GM19463 (cell line): ENCODE data around the gene PLPP7.
"Not testable (repeated sequence)": the region's sequence is repeated elsewhere in the genome, so short reads cannot be mapped to it uniquely, and the experiment has no call there.

Experiments
- ATAC-seq: cut with Tn5 transposase; IDR thresholded peaks from one replicate; pipeline ENCODE4 v1.9.1; 2021; ENCODE audit warnings: mild to moderate bottlenecking, moderate library complexity; ENCODE audit not compliant: unreplicated experiment

The PLPP7 gene

DNA sequence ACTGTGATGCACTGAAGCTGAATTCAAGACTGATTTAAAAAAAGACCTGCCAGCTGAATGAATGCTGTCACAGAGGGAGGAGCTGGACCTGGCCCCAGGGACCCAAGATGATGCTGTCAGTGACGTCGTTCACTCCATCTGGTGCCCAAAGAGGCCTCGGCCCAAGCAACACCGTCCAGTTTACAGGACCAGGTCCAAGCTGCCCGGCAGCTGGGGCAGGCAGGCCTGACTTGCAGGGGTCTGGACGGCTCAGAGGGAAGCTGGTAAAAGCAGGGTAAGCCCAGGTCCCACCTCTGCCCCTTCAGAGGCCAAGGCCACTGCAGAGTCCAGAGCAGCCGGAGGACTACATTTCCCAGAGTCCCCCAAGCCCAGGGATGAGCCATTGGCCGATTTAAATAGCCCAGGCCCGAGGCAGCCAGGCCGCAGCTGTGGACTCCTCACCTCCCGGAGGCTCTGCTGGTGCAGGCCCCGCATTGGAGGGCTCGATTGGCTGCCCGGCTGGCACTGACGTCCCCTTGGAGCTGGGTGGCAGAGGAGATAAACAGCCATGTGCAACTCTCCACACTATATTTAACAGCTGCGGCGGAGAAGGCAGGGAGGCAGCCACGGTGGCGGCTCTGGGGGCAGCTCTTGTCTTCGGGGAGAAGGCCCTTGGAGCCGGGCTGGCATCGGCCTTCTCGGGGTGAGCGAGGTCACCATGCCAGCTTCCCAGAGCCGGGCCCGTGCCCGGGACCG, at the start of gene PLPP7:
Gene PLPP7, plus strand, starts transcription at position 423 of the 735 bp plus-strand sequence. Its CDS starts 275 bp downstream, at position 698.
- no peak for ATAC-seq

DNA sequence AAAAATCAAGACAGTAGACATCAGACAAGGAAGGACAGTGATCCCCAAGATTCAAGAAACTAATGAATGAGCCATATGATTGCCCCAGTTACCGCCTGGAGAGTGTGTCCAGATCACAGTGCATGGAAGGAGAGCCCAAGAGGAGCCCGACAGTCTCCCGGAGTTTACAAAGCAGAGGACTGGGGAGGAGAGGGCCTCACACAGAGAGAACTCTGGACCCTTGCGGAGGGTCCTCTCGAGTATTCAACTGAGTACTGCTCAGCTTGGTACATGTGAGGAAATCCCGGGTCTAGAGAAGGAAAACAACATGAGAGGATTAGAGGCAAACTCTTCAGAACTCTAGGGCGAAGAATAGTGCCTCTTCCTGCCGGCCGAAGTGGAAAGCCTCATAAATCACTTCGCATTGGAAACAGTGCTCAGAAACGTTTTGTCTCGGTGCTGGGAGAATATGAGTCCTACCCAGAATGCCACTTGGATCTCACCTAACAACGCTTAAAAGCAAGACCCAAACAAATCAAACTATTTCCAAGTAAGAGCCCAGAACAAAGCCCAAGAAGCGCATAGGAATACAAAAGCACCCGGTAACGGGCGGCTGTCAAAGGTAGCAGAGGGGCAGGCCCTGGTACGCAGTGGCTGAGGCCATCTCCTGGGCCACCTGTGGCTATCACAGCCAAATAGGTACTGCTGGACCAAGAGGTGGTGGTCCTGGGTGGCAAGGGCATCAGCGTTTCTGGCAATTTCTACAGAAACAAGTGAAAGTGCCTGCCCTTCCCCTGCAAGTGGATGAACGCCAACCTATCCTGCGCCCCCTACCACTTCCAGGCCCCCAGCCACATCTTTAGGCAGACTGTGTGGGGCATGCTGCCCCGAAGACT, 49.2 kb upstream of the PLPP7 start:
- ATAC-seq: no peak

DNA sequence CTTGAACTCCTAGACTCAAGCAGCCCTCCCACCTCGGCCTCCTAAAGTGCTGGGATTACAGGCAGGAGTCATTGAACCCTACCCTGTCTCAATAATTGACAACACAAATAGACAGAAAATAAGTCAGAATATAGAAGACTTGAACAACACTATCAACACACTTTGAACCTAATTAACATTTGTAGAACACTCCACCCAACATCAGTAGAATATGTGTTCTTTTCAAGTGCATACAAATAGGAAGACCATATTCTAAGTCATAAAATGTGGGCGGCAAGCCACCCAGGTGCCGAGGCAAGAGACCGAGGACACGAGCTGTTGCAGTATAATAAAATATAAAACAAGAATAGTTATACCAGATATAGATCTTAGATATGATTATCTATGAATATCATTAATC, 45.2 kb upstream of the PLPP7 start:
- not testable (repeated sequence) for ATAC-seq

DNA sequence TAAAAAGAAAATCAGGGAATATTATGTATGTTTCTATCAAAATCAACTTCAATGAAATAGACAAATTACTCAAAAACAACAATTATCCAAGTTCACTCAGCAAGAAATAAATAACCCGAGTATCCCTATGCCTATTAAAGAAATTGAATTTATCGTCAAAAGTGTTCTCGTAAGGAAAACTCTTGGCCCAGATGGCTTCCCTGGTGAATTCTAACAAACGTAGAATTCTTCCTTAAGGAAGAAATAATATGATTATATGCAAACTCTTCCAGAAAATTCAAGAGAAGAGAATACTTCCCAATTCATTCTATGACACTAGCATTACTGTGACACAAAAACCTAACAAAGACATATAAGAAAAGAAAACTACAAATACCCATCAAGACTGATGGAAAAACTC, 42.9 kb upstream of the PLPP7 start:
- no peak for ATAC-seq

DNA sequence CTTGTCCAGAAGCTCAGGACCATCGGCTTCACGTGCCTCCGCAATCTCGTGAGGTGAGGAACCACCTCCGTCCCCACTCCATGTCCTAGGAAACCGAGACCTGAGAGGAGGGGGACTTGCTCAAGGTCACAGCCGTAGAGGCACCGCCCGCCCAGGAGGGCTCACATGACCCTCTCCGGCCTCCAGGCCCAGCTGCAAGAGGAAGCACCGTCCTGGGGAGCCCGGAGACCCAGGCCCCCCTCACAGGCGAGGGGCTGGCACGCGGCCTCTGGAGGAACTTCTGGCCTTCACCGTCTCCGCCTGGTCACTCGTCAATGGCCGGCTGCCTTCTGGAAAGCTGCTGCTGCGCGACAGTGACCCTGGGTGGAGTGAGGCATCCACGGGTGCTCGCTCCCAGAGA, 37.4 kb upstream of the PLPP7 start:
- no peak for ATAC-seq

DNA sequence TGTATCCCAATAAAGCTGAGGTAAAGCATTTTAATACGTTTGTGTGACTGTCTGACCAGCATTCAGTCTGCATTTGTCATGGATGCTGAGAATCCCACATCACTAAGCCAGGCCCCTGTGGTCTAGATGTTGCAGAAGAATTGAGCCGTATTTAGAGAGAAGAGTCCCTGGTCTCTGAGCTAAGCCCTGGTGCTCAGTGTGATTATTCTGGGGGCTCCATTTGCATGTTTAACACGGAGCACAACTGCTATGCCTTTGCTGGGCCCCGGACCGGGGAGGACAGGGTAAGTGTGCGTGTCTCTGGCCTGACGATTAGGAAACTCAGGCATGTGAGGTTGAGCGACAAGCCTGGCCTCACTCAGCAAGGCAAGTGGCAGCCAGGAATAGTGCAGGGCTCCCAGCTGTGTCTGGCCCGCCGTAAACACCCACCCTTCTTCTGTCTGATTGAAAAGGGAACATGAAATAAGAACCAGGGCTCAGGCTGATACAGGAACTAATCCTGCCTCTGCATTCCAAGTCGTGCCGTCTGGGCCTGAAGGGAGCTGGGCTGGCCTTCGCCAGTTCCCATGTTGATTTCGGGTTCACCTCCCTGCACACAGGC, 35.5 kb upstream of the PLPP7 start:
- no peak for ATAC-seq

DNA sequence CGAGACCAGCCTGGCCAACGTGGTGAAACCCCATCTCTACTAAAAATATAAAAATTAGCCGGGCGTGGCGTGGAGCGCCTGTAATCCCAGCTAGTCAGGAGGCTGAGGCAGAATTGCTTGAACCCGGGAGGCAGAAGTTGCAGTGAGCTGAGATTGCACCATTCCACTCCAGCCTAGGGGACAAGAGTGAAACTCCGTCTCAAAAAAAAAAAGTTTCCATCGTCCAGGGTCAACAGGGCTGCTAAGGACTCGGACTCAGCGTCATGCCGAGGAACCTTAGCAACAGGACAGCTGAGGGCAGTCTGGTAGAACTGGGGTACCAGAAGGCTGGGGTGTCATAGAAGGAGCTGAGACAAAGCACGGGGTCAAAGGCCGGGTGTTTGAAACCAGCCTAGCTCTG, 34.9 kb upstream of the PLPP7 start:
- ATAC-seq: no peak

DNA sequence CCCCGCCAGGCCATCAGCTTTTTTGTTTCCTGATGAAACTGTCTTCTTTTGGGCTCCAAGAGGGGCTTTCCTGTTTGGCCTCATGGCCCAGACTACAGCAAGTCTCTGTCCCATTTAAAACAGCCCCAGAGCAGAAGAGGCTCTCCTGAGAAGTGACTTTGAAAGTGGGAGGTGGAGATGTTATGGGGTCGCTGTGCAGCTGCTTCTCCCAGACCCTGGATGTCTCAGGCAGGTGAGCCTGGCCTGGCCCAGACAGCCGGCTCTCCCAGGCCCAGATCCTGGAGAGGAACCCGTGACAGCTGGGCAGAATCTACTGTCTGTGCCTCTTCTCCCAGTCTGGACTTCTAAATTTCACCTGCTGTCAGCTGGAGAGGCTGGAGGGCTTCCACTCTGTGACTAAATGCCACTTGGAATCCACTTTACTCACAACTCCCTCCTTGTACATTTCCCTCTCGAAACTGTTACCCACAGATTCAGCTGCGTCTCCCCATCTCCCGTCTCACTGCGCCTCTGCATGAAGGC, 33.8 kb upstream of the PLPP7 start:
- ATAC-seq: no peak

DNA sequence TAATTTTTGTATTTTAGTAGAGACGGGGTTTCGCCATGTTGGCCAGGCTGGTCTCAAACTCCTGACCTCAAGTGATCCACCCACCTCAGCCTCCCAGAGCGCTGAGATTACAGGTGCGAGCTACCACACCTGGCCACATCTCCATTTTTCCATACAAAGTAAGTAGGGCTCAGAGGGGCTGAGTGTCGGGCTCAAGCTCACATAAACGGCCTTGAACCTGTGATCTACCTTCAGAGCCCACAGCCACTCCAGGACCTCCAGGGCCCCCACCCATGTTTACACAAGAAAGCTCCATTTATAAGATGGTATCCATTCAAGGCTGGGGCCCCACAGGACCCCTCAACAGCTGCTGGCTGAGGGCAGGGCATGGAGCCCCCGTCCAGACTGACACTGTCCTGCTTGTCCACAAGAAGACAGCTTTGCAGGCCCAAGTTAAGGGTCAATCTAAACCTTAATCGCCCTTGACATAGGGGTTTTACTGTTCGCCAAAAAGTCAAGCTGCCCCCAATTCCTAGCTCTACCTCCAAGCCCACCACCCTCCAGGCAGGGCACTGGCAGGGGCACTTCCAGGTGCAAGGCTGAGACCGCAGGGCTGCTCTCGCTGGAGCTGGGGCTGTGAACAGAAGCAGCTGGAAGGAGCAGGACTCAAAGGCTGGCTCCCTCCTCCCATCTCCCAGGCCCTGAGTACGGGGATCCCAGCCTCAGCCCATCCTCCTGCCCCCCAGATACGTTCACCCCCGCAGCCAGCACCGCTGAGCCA, 32.1 kb upstream of the PLPP7 start:
- ATAC-seq: no peak

DNA sequence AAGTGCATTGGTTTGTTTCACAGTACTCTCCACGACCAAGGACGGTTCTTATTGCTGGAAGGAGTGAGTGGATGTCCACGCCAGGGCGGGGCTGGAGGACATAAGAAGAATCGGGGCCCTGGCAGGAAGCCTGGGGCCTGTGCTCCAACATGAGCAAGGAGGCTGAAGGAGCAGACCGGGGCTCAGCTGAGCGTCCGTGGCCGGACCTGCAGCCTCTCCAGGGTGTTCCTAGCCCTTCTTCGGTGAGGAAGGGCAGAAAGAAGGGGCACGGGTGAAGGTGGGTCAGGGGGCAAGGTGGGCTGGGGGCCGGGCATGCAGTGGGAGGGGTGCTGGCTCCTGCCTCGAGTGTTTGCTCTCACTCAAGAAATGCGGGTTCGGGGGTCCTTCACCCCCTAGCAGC, 31.3 kb upstream of the PLPP7 start:
- ATAC-seq: no peak

DNA sequence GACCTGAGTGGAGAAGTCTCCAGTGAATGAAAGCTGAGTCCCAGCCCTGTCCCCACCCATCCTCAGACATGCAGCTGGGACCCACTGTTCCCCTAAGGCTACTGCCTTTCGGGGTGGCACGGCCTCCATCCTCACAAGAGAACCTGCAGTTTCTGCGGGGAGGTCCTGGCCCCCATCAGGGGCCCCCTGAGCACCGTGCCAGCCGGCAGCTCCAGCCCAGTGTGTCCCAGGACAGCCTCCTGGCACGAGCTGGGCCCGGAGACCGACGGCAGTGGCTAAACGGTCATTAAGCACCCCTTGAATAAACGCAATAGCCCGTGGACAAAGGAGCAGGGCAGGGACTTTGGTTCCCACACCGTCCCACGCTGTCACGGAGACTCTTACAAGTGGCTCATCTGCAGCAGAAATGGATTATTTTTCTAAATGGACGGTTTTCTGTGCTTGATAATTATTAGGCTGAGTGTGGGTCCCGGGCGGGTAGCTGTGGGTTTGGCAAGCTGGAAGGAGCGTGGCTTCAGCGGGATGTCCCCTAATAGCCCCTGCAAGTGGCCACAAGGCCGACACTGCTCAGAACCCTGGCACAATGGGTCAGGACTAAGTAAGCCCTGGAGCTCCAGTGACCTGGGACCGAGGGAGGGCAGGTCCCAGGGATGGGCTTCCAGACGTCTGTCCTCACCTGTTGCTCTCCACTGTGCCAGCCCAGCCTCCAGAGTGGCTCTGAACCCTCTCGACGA, 30.7 kb upstream of the PLPP7 start:
- ATAC-seq: no peak

DNA sequence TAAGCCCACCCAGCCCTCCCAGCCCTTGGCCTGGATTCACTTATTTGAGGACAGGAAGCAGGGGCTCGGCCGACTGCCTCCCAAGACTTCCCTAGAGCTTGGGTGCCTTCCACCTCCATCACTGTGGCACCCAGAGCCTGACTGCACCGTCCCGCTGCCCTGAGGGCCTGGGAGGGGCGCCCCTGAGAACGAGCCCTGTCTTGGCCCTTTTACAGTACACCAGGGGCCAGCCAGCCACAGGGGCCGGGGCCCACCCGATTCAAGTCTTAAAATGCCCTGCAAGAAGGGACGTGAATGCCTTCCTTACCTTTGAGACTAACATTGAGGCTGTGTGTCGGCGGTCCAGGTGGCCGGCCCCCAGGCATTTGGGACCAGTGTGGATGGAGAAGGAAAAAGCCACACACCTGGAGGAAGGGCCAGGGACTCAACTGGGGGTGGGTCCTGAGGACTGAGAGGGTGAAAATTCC, 30.1 kb upstream of the PLPP7 start:
- ATAC-seq: no peak

DNA sequence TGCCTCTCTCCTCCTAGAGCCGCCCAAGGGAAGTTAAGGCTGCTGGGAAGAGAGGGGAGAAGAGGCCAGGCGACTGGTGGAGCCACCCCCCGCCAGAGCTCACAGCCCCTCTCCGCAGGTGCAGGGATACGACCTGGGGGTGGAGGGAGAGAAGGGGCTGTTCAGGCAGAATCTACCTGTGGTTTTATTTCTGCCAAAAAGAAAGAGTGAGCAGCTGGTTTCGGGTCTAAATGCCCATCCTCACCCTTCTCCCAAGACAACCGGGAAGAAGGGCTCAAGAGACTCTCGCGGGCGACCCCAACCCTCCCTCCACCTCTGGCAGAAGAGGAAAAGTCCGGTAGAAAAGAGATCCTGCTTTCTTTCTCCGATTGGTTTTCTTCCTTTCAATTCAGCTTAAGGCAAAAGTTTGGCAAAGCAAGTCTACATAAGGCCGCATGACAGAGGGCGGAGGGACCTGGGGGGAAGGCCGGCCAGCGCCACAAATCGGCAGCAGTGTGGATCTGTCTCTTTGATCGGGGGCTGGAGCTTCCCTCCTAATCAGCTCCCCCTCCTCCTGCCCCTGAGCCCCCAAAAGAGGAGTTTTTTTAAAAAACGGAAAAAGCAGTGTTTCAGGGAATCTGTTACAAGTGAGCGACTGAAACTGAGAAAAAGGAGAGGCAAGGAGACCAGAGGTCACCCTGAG, 29.5 kb upstream of the PLPP7 start:
- no peak for ATAC-seq

DNA sequence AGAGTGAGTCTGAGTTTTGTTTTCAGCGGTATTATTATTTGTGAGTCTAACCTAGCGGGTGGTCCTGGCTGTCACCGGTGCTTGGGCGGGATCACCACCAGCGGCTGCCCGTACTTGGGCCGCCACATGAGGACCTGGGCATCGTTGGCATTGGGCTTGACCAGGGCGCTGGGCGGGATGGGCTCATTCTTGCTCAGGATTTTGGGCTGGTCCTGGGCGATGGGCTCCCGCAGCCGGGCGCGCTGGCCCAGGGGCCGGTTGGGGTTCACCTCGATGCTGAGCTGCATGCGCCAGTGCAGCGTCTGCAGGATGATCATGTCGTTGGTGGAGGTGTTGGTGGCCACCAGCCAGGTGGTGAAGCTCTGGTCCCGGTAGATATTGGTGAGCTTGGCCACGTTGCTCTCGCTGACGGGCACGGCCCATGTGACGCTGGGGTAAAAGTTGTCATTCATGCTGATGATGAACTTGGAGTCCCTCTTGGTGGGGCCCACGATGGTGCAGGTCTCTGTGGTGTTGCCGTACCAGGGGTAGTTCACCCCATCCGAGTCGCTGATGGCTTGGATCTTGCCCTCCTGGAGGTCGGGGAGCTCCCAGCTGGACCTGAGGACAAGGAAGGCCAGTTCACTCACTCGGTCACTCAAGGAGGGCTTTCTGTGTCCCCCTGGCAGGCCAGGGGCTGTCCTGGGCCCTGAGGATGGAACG, 28.6 kb upstream of the PLPP7 start:
- ATAC-seq: no peak

DNA sequence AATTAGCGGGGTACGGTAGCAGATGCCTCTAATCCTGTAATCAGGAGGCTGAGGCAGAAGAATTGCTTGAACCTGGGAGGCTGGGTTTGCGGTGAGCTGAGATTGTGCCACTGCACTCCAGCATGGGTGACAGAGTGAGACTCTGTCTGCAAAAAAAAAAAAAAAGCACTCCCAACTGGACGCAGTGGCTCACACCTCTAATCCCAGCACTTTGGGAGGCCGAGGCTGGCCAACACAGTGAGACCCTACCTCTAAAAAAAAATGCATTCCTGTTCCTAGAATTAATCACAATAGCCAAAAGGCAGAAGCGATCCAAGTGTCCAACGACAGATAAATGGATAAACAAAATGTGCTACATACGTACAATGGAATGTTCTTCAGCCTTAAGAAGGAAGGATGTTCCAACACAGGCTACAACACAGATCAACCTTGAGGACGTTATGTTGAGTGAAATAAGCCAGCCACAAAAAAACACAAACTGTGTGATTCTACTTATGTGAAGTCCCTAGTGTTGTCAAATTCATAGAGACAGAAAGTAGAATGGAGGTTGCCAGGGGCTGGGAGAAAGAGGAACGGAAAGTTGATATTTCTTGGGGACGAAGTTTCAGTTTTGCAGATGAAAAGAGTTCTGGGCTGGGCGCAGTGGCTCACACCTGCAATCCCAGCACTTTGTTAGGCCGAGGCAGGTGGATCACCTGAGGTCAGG, 27.0 kb upstream of the PLPP7 start:
- peak; percentile 48 for ATAC-seq

DNA sequence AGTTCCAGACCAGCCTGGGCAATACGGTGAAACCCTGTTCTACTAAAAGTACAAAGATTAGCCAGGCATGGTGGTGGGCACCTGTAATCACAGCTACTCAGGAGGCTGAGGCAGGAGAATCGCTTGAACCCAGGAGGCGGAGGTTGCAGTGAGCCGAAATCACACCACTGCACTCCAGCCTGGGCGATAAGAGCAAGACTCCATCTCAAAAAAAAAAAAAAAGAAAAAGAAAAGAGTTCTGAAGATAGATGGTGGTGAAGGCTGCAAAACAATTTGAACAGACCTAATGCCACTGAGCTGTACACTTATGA, 26.5 kb upstream of the PLPP7 start:
- not testable (repeated sequence) for ATAC-seq

DNA sequence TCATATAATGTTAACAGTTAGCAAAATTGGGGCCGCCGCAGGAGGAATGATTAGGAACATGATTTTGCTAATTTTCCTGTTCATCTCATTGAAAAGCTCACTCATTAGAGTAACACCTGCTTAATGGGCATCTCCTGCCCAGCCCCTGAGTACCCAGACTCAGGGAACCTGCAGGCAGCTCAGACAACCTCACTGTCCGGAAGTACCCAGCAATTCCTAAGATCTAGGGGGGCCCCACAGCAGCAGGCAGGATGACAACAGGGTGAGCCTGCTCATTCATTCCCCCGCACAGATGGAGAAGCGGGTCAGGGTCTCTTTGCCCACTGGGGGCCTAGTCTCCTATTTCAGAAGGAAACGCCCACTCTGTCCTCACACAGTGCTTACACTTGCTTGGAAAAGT, 25.8 kb upstream of the PLPP7 start:
- ATAC-seq: no peak

DNA sequence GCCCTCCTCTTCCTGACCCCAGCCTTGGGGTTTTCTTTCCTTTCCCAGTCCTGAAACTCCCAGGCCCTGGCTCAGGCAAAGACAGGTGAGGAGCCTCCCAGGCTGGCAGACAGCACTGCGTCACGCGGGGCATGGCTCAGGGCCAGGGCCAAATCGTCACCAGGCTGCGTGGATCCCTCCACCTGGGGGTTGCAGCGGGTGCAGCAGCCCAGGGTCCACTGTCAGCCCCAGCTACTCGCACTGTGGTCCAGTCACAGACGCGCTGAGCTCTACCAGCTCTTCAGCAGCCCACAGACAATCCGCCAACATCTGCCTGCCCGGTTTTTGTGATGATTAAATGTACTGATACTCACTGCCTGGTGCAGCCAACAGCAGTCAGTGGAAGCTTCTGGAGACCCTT, 25.3 kb upstream of the PLPP7 start:
- ATAC-seq: no peak
